CD4-positive, alpha-beta T cell treated with Interleukin-21 for 1 hour (primary cell): Measurements from ENCODE around the gene STAC.
"Not testable (repeated sequence)": the region's sequence is repeated elsewhere in the genome, so short reads cannot be mapped to it uniquely, and the experiment has no call there.

Source experiments
- DNase-seq: peaks from one replicate; pipeline ENCODE4 v3.0.0-alpha.2; 2020

Gene STAC

GRCh38 chr3:36482880-36483279, 102.6 kb downstream of the STAC start:
- DNase-seq: no peak

- DNase-seq: no peak
Measured at GRCh38 chr3:36483709-36484108, 103.4 kb downstream of the STAC start.

GRCh38 chr3:36484386-36484785, 104.1 kb downstream of the STAC start:
- DNase-seq: no peak

GRCh38 chr3:36486009-36486795, 105.9 kb downstream of the STAC start:
- no peak for DNase-seq

- no peak for DNase-seq
Measured at GRCh38 chr3:36487616-36488015, 107.3 kb downstream of the STAC start.

GRCh38 chr3:36488077-36488789, 107.9 kb downstream of the STAC start:
- DNase-seq: no peak

GRCh38 chr3:36489101-36489500, 108.8 kb downstream of the STAC start:
- no peak for DNase-seq

- DNase-seq: no peak
Measured at GRCh38 chr3:36489679-36490425, 109.5 kb downstream of the STAC start.

GRCh38 chr3:36493051-36493450, 112.7 kb downstream of the STAC start:
- DNase-seq: no peak

GRCh38 chr3:36494461-36495109, 114.3 kb downstream of the STAC start:
- no peak for DNase-seq

- no peak for DNase-seq
Measured at GRCh38 chr3:36496684-36497633, 116.7 kb downstream of the STAC start.

GRCh38 chr3:36500053-36500452, 119.7 kb downstream of the STAC start:
- not testable (repeated sequence) for DNase-seq

- DNase-seq: no peak
Measured at GRCh38 chr3:36501616-36502015, 121.3 kb downstream of the STAC start.

GRCh38 chr3:36505393-36505792, 125.1 kb downstream of the STAC start:
- no peak for DNase-seq

GRCh38 chr3:36511791-36512486, 131.6 kb downstream of the STAC start:
- DNase-seq: no peak

GRCh38 chr3:36512555-36512954, 132.3 kb downstream of the STAC start:
- no peak for DNase-seq

- DNase-seq: no peak
Measured at GRCh38 chr3:36514171-36514570, 133.9 kb downstream of the STAC start.

- DNase-seq: no peak
Measured at GRCh38 chr3:36519682-36520081, 139.4 kb downstream of the STAC start.

GRCh38 chr3:36520241-36521006, 140.1 kb downstream of the STAC start:
- DNase-seq: no peak

GRCh38 chr3:36521007-36521379, 140.7 kb downstream of the STAC start:
- no peak for DNase-seq

- DNase-seq: no peak
Measured at GRCh38 chr3:36524560-36524959, 144.3 kb downstream of the STAC start.
